CD4-positive, CD25-positive, alpha-beta regulatory T cell (primary cell): ENCODE results near the gene RUNX1. TPM values are rescaled to one million over a fixed set of nuclear protein-coding genes. Genes with fewer than 3 reads are reported as not detected.

ENCODE experiments used
- ATAC-seq, 2 donors: fragments of 150-1000 bp; cut with Tn5 transposase; one replicate each; pipeline ENCODE4 v1.10.0; 2021; ENCODE audit warnings: low read depth in 2 of 2, moderate number of reproducible peaks in 2 of 2, moderate library complexity in 1 of 2
- DNase-seq, 3 donors: peaks; one replicate each; pipeline versions ENCODE4 v3.0.0 to v3.0.0-alpha.2; 2012 to 2022; ENCODE audit warnings: mixed read lengths in 1 of 3
- H3K27ac ChIP-seq: one replicate; pipeline ENCODE4 v1.7.0; 2013; ENCODE audit warnings: mild to moderate bottlenecking, low read length; ENCODE audit not compliant: insufficient read depth, poor library complexity, severe bottlenecking
- H3K27me3 ChIP-seq: one replicate; pipeline ENCODE4 v1.7.0; 2013; ENCODE audit warnings: low read length; ENCODE audit not compliant: control insufficient read depth, insufficient read depth
- H3K36me3 ChIP-seq: one replicate; pipeline ENCODE4 v1.7.0; 2013; ENCODE audit warnings: mild to moderate bottlenecking, low read length, moderate library complexity; ENCODE audit not compliant: control insufficient read depth, insufficient read depth
- H3K4me1 ChIP-seq: 2 replicates; pipeline ENCODE4 v1.7.0; 2013; ENCODE audit warnings: mild to moderate bottlenecking, low read length; ENCODE audit not compliant: insufficient read depth, control insufficient read depth, poor library complexity, severe bottlenecking
- H3K4me3 ChIP-seq: one replicate; pipeline ENCODE4 v1.7.0; 2013; ENCODE audit warnings: low read depth, mild to moderate bottlenecking, low read length, moderate library complexity
- H3K9me3 ChIP-seq, 2 experiments: 1 replicate in 1 of 2; 2 replicates in 1 of 2; pipeline ENCODE4 v1.7.0; 2013; ENCODE audit warnings: low read length in 2 of 2, mild to moderate bottlenecking in 1 of 2, moderate library complexity in 1 of 2; ENCODE audit not compliant: control insufficient read depth in 2 of 2
- H3K27ac Mint-ChIP-seq, 3 donors: one replicate each; pipeline ENCODE4 v1.8.0; 2020 to 2022; ENCODE audit warnings: mild to moderate bottlenecking in 3 of 3, mixed read lengths in 3 of 3, moderate library complexity in 2 of 3
- H3K27me3 Mint-ChIP-seq: one replicate; pipeline ENCODE4 v1.8.0; 2022; ENCODE audit warnings: mild to moderate bottlenecking, mixed read lengths
- H3K36me3 Mint-ChIP-seq: one replicate; pipeline ENCODE4 v1.8.0; 2020; ENCODE audit warnings: mixed read lengths
- H3K4me1 Mint-ChIP-seq, 4 donors: one replicate each; pipeline ENCODE4 v1.8.0; 2020 to 2022; ENCODE audit warnings: mixed read lengths in 4 of 4, mild to moderate bottlenecking in 1 of 4
- H3K4me3 Mint-ChIP-seq, 4 donors: one replicate each; pipeline ENCODE4 v1.8.0; 2020 to 2022; ENCODE audit warnings: mild to moderate bottlenecking in 4 of 4, mixed read lengths in 4 of 4, moderate library complexity in 3 of 4
- H3K9me3 Mint-ChIP-seq, 7 donors: one replicate each; pipeline ENCODE4 v1.8.0; 2020 to 2022; ENCODE audit warnings: mixed read lengths in 7 of 7, mild to moderate bottlenecking in 3 of 7, moderate library complexity in 2 of 7
- polyA plus RNA-seq, 4 donors: library from polyadenylated mRNA; unstranded; fragments of 300-500 nt; fragmentation: Illumina TruSeq; gene quantifications; one replicate each; pipeline ENCODE4 v1.2.3, GENCODE V29; 2021
- total RNA-seq: library from RNA; stranded (reverse); gene quantifications from one replicate; pipeline ENCODE4 v1.2.3, GENCODE V29; 2022

RUNX1 gene
- total and polyA plus RNA-seq, 5 donors from 2014 or later: 14.2 to 133 (median 21.4) TPM

DNA sequence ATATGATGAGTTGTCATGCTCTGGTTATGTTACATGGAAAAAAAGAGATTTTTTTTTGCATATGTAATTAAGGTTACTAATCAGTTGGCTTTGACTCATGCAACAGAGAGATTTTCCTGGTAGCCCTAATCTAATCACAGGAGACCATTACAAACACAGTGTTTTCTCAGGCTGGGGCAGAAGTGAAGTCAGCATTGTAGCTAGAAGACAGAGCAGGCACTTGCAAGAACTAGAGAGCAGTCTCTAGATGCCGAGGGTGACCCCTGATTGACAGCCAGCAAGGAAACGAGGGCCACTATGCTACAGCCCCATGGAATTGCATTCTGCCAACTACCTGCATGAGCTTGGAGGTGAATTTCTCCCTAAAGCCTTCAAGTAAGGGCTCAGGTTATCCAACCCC lies 151.3 kb downstream of the RUNX1 start:
- H3K9me3 ChIP-seq: no peaks in the 10 kb centered on the region
- Mint-ChIP-seq H3K9me3 (peaks cover 0 to 4% (median 0%) of the 10 kb centered on the region in 7 donors), H3K27ac (peak overlapping the region in 1 of 3 donors; percentile 75), H3K36me3 (peaks cover 30% of the 10 kb centered on the region), H3K4me3 (no peak overlapping the region), H3K4me1 (peaks cover 24 to 50% (median 43%) of the 10 kb centered on the region in 4 donors), H3K27me3 (no peaks in the 10 kb centered on the region)
- no peak overlapping the region for H3K27ac ChIP-seq
- no peak overlapping the region for H3K4me3 ChIP-seq
- peaks cover 5% of the 10 kb centered on the region for H3K36me3 ChIP-seq
- ATAC-seq (no peak), DNase-seq (no peak)
- H3K4me1 ChIP-seq: peaks cover 10% of the 10 kb centered on the region
- no peaks in the 10 kb centered on the region for H3K27me3 ChIP-seq

- peaks cover 36 to 54% (median 40%) of the 10 kb centered on the region in 4 donors for H3K4me1 Mint-ChIP-seq
These were observed 154.7 kb downstream of the RUNX1 start for GRCh38 chr21:34894401-34894800.

GRCh38 chr21:34892209-34892608 lies 156.9 kb downstream of the RUNX1 start:
- H3K4me1 Mint-ChIP-seq: peaks cover 29 to 65% (median 43%) of the 10 kb centered on the region in 4 donors
- no peaks in the 10 kb centered on the region for H3K36me3 ChIP-seq
- peaks cover 34% of the 10 kb centered on the region for H3K4me1 ChIP-seq
- H3K27me3 ChIP-seq: no peaks in the 10 kb centered on the region
- H3K9me3 ChIP-seq: no peaks in the 10 kb centered on the region
- no peak overlapping the region for H3K27ac ChIP-seq
- no peak overlapping the region for H3K27ac Mint-ChIP-seq
- peaks cover 0 to 1% (median 0%) of the 10 kb centered on the region in 7 donors for H3K9me3 Mint-ChIP-seq
- peaks cover 16% of the 10 kb centered on the region for H3K36me3 Mint-ChIP-seq
- no peak for ATAC-seq
- H3K27me3 Mint-ChIP-seq: peaks cover 4% of the 10 kb centered on the region
- H3K4me3 Mint-ChIP-seq: peak overlapping the region; percentile 21 to 89 (median 78)
- peak overlapping the region; percentile 34 for H3K4me3 ChIP-seq
- peak in 1 of 3 donors; percentile 21 for DNase-seq

More at GRCh38 chr21:34894401-34894800, 154.7 kb downstream of the RUNX1 start:
- Mint-ChIP-seq H3K27ac (peak overlapping the region; percentile 3 to 82 (median 70)), H3K27me3 (no peaks in the 10 kb centered on the region), H3K4me3 (peak overlapping the region in 1 of 4 donors; percentile 82), H3K9me3 (peaks cover 0 to 4% (median 0%) of the 10 kb centered on the region in 7 donors), H3K36me3 (peaks cover 26% of the 10 kb centered on the region)
- no peak for DNase-seq
- Histone ChIP-seq H3K9me3 (no peaks in the 10 kb centered on the region), H3K4me3 (no peak overlapping the region), H3K36me3 (peaks cover 5% of the 10 kb centered on the region), H3K4me1 (peaks cover 23% of the 10 kb centered on the region), H3K27me3 (no peaks in the 10 kb centered on the region), H3K27ac (no peak overlapping the region)
- ATAC-seq: no peak

GRCh38 chr21:34891613-34891943 lies 157.5 kb downstream of the RUNX1 start:
- Histone ChIP-seq H3K36me3 (no peaks in the 10 kb centered on the region), H3K27me3 (no peaks in the 10 kb centered on the region), H3K4me3 (no peak overlapping the region), H3K4me1 (peaks cover 37% of the 10 kb centered on the region), H3K9me3 (no peaks in the 10 kb centered on the region), H3K27ac (no peak overlapping the region)
- ATAC-seq (no peak), DNase-seq (no peak)
- Mint-ChIP-seq H3K4me3 (peak overlapping the region; percentile 63 to 89 (median 78)), H3K27ac (peak overlapping the region in 1 of 3 donors; percentile 90), H3K4me1 (peaks cover 23 to 63% (median 40%) of the 10 kb centered on the region in 4 donors), H3K9me3 (peaks cover 0 to 1% (median 0%) of the 10 kb centered on the region in 7 donors), H3K27me3 (peaks cover 4% of the 10 kb centered on the region), H3K36me3 (peaks cover 10% of the 10 kb centered on the region)

GRCh38 chr21:34890724-34891612 lies 158.1 kb downstream of the RUNX1 start:
- peaks cover 23 to 64% (median 39%) of the 10 kb centered on the region in 4 donors for H3K4me1 Mint-ChIP-seq
- peaks cover 7% of the 10 kb centered on the region for H3K36me3 Mint-ChIP-seq
- Histone ChIP-seq H3K27ac (peak overlapping the region; percentile 88), H3K4me1 (peaks cover 43% of the 10 kb centered on the region), H3K36me3 (no peaks in the 10 kb centered on the region), H3K9me3 (no peaks in the 10 kb centered on the region), H3K27me3 (no peaks in the 10 kb centered on the region), H3K4me3 (no peak overlapping the region)
- no peak for ATAC-seq
- H3K4me3 Mint-ChIP-seq: peak overlapping the region; percentile 55 to 89 (median 72)
- H3K27me3 Mint-ChIP-seq: peaks cover 4% of the 10 kb centered on the region
- peak overlapping the region in 1 of 3 donors; percentile 36 for H3K27ac Mint-ChIP-seq
- DNase-seq: no peak
- H3K9me3 Mint-ChIP-seq: peaks cover 0 to 1% (median 0%) of the 10 kb centered on the region in 7 donors

DNA sequence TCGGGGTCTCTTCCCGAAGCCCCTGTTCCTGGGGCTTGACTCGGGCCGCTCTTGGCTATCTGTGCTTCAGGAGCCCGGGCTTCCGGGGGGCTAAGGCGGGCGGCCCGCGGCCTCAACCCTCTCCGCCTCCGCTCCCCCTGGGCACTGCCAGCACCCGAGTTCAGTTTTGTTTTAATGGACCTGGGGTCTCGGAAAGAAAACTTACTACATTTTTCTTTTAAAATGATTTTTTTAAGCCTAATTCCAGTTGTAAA lies 158.7 kb downstream of the RUNX1 start:
- peak overlapping the region; percentile 88 for H3K27ac ChIP-seq
- peaks cover 24 to 64% (median 39%) of the 10 kb centered on the region in 4 donors for H3K4me1 Mint-ChIP-seq

GRCh38 chr21:34889676-34890469 lies 159.2 kb downstream of the RUNX1 start:
- H3K9me3 ChIP-seq: no peaks in the 10 kb centered on the region
- Mint-ChIP-seq H3K4me1 (peaks cover 24 to 63% (median 36%) of the 10 kb centered on the region in 4 donors), H3K9me3 (peaks cover 0 to 1% (median 0%) of the 10 kb centered on the region in 7 donors), H3K27me3 (peaks cover 4% of the 10 kb centered on the region), H3K36me3 (no peaks in the 10 kb centered on the region), H3K27ac (no peak overlapping the region), H3K4me3 (peak overlapping the region; percentile 50 to 93 (median 90))
- peak overlapping the region; percentile 88 for H3K27ac ChIP-seq
- peak; percentile 59 to 80 (median 73) for DNase-seq
- no peaks in the 10 kb centered on the region for H3K36me3 ChIP-seq
- H3K4me3 ChIP-seq: no peak overlapping the region
- H3K4me1 ChIP-seq: peaks cover 52% of the 10 kb centered on the region
- H3K27me3 ChIP-seq: no peaks in the 10 kb centered on the region
- ATAC-seq: peak; percentile 46 to 47

More for the DNA sequence above, 158.7 kb downstream of the RUNX1 start:
- Histone ChIP-seq H3K36me3 (no peaks in the 10 kb centered on the region), H3K9me3 (no peaks in the 10 kb centered on the region), H3K4me3 (no peak overlapping the region), H3K27me3 (no peaks in the 10 kb centered on the region), H3K4me1 (peaks cover 47% of the 10 kb centered on the region)
- peaks cover 2% of the 10 kb centered on the region for H3K36me3 Mint-ChIP-seq
- DNase-seq: no peak
- peaks cover 0 to 1% (median 0%) of the 10 kb centered on the region in 7 donors for H3K9me3 Mint-ChIP-seq
- H3K4me3 Mint-ChIP-seq: peak overlapping the region in 3 of 4 donors; percentile 41 to 82 (median 50)
- peaks cover 4% of the 10 kb centered on the region for H3K27me3 Mint-ChIP-seq
- ATAC-seq: no peak
- H3K27ac Mint-ChIP-seq: no peak overlapping the region
